Aorta (tissue), 5 donors: ENCODE results near the gene SLC39A1. TPM values are rescaled to one million over a fixed set of nuclear protein-coding genes. Genes with fewer than 3 reads are reported as not detected.
"Not testable (repeated sequence)": the region's sequence is repeated elsewhere in the genome, so short reads cannot be mapped to it uniquely, and the experiment has no call there.

Experiments
- ATAC-seq: fragments of 200-7000 bp; cut with Tn5 transposase; one replicate; pipeline ENCODE4 v1.9.1; 2022; ENCODE audit warnings: moderate library complexity; ENCODE audit not compliant: low FRiP score
- DNase-seq, 2 donors: peaks; one replicate each; pipeline ENCODE4 v3.0.0-alpha.2; 2020
- H3K27ac ChIP-seq, 2 donors: one replicate each; pipeline ENCODE4 v1.5.1; 2013; ENCODE audit warnings: low read length in 2 of 2, mild to moderate bottlenecking in 2 of 2, moderate library complexity in 2 of 2, control low read depth in 1 of 2, inconsistent platforms in 1 of 2, low read depth in 1 of 2
- H3K27me3 ChIP-seq, 2 donors: one replicate each; pipeline ENCODE4 v1.6.1; 2013; ENCODE audit warnings: control low read depth in 1 of 2, low read length in 1 of 2, mild to moderate bottlenecking in 1 of 2, moderate library complexity in 1 of 2; ENCODE audit not compliant: insufficient read depth in 2 of 2, control insufficient read depth in 1 of 2
- H3K36me3 ChIP-seq, 2 donors: one replicate each; pipeline ENCODE4 v1.6.1; 2013; ENCODE audit warnings: control low read depth in 1 of 2, low read length in 1 of 2, mild to moderate bottlenecking in 1 of 2; ENCODE audit not compliant: insufficient read depth in 2 of 2, control insufficient read depth in 1 of 2
- H3K4me1 ChIP-seq, 2 donors: one replicate each; pipeline ENCODE4 v1.6.1; 2013; ENCODE audit warnings: low read length in 2 of 2, control low read depth in 1 of 2, mild to moderate bottlenecking in 1 of 2, moderate library complexity in 1 of 2; ENCODE audit not compliant: insufficient read depth in 2 of 2, control insufficient read depth in 1 of 2
- H3K4me3 ChIP-seq, 2 donors: one replicate each; pipeline ENCODE4 v1.5.1; 2013; ENCODE audit warnings: low read length in 2 of 2, control low read depth in 1 of 2, mild to moderate bottlenecking in 1 of 2
- H3K9me3 ChIP-seq: one replicate; pipeline ENCODE4 v1.6.1; 2013; ENCODE audit warnings: mild to moderate bottlenecking, low read length; ENCODE audit not compliant: control insufficient read depth
- WGBS, 2 donors: extraction: QIAGEN DNeasy Blood & Tissue Kit; methylation state at CpG; one replicate each; pipeline ENCODE4 v1.1.7; 2013; 5-methylcytosine and 5-hydroxymethylcytosine counted together
- intact Hi-C, 2 donors: fragments of 100-400 bp; cut with DNase I; formaldehyde crosslinking; loops; one replicate each; pipeline versions ENCODE4 v1.14.2 to v1.15.0; 2022
- long read RNA-seq, 2 donors: library from polyadenylated mRNA; unstranded; transcript quantifications; one replicate each; pipeline ENCODE4 v2.0.0, GENCODE V29; 2020 to 2021
- polyA plus RNA-seq, 2 donors: library from polyadenylated mRNA; stranded (reverse); fragments of 200-250 nt; gene quantifications; one replicate each; pipeline ENCODE4 v1.2.3, GENCODE V29; 2013
- total RNA-seq, 2 donors: library from RNA; stranded (reverse); fragmentation: NEBNext Ultra II Directional; extraction: Animal tissue kit (Norgen Biotek cat#: 25700); gene quantifications; one replicate each; pipeline ENCODE4 v1.2.1, GENCODE V29; 2021
- donor health status: healthy with polysubstance abuse.
- donor health status: Bipolar disorder and iron deficiency.
- donor health status: DM: no; HTN: no; CAD: no.
- donor health status: DM: no; HTN: no; CAD: no.
- donor health status: DM: yes; HTN: yes; CAD: no.

Gene SLC39A1, protein sequence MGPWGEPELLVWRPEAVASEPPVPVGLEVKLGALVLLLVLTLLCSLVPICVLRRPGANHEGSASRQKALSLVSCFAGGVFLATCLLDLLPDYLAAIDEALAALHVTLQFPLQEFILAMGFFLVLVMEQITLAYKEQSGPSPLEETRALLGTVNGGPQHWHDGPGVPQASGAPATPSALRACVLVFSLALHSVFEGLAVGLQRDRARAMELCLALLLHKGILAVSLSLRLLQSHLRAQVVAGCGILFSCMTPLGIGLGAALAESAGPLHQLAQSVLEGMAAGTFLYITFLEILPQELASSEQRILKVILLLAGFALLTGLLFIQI
- 10 to 100 TPM; 88.9 to 91.1 TPM for total RNA-seq
- polyA plus RNA-seq, result 10 to 100 TPM; 54.5 to 96.7 TPM
- long read RNA-seq, donor 1, transcript SLC39A1-211 (4 exons, 2,322 nt), result minor isoform, 15 of 1,024 reads
- long read RNA-seq, donor 1, transcript SLC39A1-202 (4 exons, 2,084 nt), result major isoform, 838 of 1,024 reads
- long read RNA-seq, donor 1, transcript SLC39A1-204 (3 exons, 2,723 nt), result minor isoform, 95 of 1,024 reads
- long read RNA-seq, donor 1, transcript SLC39A1-203 (4 exons, 2,398 nt), result minor isoform, 19 of 1,024 reads
- long read RNA-seq, donor 1, partial matches to known transcripts, result 33 of 1,024 reads
- long read RNA-seq, donor 1, other reads (novel, unspliced or antisense), result 13 of 1,024 reads
- long read RNA-seq, donor 2, transcript SLC39A1-204 (3 exons, 2,723 nt), result minor isoform, 10 of 90 reads
- long read RNA-seq, donor 2, transcript SLC39A1-202 (4 exons, 2,084 nt), result major isoform, 73 of 90 reads
- long read RNA-seq, donor 2, partial matches to known transcripts, result 0 of 90 reads
- long read RNA-seq, donor 2, other reads (novel, unspliced or antisense), result 6 of 90 reads

DNA sequence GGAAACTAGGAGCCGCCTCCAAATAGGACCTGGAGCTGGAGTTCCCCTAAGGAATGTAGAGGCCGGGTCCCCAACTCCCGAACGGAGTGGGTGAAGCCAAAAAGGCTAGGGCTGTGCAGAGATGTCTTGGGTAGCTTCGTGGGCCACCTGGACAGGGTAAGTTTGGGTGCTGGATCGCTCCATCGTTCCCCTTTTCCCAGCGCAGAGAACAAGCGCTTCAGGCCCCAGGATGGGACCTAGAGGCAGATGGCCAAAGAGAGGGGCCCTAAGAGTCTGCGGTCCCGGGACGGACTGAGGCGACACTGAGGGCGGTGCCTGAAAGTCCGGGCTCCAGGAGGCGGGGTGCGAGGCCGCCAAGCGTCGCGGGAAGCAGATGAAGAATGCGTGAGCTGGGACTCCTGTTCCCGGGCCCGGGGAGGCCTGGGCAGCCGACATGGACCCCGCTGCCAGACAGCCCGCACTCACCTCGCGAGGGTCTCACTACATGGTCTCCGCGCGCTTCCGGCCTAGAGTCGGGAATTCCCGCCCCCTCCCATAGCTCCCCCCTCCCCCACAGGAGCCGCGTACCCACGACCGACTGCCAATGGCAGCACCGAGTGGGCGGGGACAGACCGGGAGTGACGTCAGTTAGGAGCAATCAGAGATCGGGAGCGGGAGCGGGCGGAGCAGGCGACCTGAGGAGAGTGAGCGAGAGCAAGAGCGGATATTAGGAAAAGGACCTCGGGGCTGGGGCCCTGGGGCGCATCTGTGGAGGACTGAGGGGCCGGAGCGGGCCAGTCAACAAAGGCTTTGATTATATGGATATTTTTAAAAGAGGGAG lies at the start of gene SLC39A1:
SLC39A1 (minus strand) TSS at position 508 of the 820 bp plus-strand sequence. CDS start 822 bp downstream, outside the sequence.
- H3K27me3 ChIP-seq, result no peaks in the 10 kb centered on the region
- H3K27ac ChIP-seq, result peak within 1 kb of the TSS; percentile 85 to 95
- 0 to 1% methylated on average over 54 of the region's 54 CpGs for WGBS, 2 donors
- intact Hi-C loops, result no loop called here
- H3K36me3 ChIP-seq, result peaks cover 0 to 3% of the 10 kb centered on the region in 2 donors
- H3K4me3 ChIP-seq, result peak within 1 kb of the TSS; percentile 63 to 73
- peaks cover 0 to 2% of the 10 kb centered on the region in 2 donors for H3K4me1 ChIP-seq
- no peaks in the 10 kb centered on the region for H3K9me3 ChIP-seq
- ATAC-seq (peak; percentile 93), DNase-seq (peak; percentile 99)

DNA sequence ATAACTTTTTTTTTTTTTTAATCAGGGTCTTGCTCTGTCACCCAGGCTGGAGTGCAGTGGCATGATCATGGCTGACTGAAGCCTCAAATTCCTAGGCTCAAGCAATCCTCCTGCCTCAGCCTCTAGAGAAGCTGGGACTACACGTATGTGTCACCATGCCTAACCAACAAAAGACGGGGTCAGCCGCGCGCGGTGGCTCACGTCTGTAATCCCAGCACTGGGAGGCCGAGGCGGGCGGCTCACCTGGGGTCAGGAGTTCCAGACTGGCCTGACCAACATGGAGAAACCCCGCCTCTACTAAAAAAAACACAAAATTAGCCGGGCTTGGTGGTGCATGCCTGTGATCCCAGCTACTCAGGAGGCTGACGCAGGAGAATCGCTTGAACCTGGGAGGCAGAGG lies 49.2 kb upstream of the SLC39A1 start:
- WGBS, 2 donors, result 94 to 95% methylated on average over 14 of the region's 14 CpGs
- ATAC-seq, H3K36me3 ChIP-seq, H3K4me3 ChIP-seq, intact Hi-C loops, H3K27ac ChIP-seq, H3K9me3 ChIP-seq, H3K27me3 ChIP-seq, DNase-seq, H3K4me1 ChIP-seq: not testable (repeated sequence)

DNA sequence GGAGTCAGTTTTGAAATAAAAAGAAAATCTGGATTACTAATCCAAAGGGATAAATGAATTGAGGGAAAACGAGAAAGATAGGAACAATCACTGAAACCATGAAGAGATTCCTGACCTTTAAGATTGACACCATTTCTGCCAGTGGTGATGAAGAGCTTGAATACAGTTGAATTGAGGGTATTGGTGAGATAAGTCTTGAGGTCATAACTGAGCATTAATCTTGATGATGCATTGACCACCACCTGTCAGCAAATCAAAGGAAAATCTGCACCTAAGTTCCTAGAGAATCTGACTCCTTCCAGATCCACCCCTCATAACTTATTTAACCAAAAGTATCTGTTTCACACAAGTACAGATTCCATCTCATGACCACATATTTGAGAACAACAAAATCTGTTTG lies 48.8 kb upstream of the SLC39A1 start:
- Histone ChIP-seq H3K4me1 (no peaks in the 10 kb centered on the region), H3K36me3 (no peaks in the 10 kb centered on the region), H3K4me3 (no peak overlapping the region), H3K9me3 (no peaks in the 10 kb centered on the region), H3K27me3 (no peaks in the 10 kb centered on the region), H3K27ac (no peak overlapping the region)
- WGBS, 2 donors, result 82 to 89% methylated on average over 1 of the region's 1 CpG
- ATAC-seq (no peak), DNase-seq (no peak)
- intact Hi-C loops, result no loop called here

DNA sequence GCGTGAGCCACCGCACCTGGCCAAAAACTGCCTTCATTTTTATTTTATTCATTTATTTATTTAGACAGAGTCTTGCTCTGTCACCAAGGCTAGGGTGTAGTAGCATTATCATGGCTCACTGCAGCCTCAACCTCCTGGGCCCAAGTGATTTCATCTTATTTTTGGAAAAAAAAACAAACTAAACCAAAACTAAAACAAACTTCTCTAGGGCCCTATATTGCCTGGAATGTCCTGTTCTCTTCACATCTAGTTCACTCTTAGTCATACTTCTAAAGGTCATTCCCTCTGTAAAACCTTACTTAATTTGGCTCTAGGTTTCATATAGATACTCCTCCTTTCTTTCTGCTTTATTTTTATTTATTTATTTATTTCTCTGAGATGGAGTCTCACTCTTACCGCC lies 42.8 kb upstream of the SLC39A1 start:
- WGBS, 2 donors, result 82 to 86% methylated on average over 3 of the region's 3 CpGs
- no peaks in the 10 kb centered on the region for H3K27me3 ChIP-seq
- H3K4me3 ChIP-seq, result no peak overlapping the region
- ATAC-seq, result no peak
- intact Hi-C loops, result loop anchor here (10.0 kb wide), 2 partner anchors 149 to 641 kb away; partner anchors contain the start of gene NUP210L (in 2 of the 2)
- H3K27ac ChIP-seq, result no peak overlapping the region
- no peaks in the 10 kb centered on the region for H3K4me1 ChIP-seq
- no peak for DNase-seq
- H3K36me3 ChIP-seq, result no peaks in the 10 kb centered on the region
- H3K9me3 ChIP-seq, result no peaks in the 10 kb centered on the region

DNA sequence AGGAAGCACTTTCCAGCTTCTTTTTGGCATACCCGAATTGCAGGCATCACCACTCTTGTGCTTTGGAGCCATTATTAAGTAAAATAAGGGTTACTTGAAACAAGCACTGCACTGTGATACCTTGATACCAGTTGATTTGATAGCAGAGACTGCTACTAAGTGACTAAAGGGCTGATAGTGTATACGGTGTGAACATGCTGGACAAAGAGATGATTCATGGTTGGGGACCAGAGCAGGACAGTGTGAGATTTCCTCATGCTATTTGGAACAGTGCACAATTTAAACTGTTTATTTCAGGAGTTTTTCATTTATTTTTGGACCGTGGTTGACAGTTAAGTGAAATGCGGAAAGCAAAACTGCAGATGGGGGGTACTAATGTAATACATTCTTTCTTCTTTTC lies 37.1 kb upstream of the SLC39A1 start:
- Histone ChIP-seq H3K27ac (no peak overlapping the region), H3K4me1 (no peaks in the 10 kb centered on the region), H3K4me3 (no peak overlapping the region), H3K27me3 (no peaks in the 10 kb centered on the region), H3K9me3 (no peaks in the 10 kb centered on the region), H3K36me3 (peaks cover 0 to 2% of the 10 kb centered on the region in 2 donors)
- no peak for ATAC-seq
- DNase-seq, result no peak
- WGBS, 2 donors, result 66 to 74% methylated on average over 4 of the region's 4 CpGs
- intact Hi-C loops, result loop anchor here (10.0 kb wide), 2 partner anchors 154 to 636 kb away; partner anchors contain the start of gene NUP210L (in 2 of the 2)

DNA sequence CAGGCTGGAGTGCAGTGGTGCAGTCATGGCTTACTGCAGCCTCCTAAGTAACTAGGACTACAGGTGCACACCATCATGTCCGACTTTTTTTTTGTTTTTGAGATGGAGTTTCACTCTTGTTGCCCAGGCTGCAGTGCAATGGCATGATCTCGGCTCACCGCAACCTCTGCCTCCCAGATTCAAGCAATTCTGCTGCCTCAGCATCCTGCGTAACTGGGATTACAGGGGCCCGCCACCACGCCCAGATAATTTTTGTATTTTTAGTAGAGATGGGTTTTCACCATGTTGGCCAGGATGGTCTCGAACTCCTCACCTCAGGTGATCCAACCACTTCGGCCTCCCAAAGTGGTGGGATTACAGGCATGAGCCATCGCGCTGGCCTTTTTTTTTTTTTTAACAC lies 33.5 kb upstream of the SLC39A1 start:
- intact Hi-C loops, result not testable (repeated sequence)

DNA sequence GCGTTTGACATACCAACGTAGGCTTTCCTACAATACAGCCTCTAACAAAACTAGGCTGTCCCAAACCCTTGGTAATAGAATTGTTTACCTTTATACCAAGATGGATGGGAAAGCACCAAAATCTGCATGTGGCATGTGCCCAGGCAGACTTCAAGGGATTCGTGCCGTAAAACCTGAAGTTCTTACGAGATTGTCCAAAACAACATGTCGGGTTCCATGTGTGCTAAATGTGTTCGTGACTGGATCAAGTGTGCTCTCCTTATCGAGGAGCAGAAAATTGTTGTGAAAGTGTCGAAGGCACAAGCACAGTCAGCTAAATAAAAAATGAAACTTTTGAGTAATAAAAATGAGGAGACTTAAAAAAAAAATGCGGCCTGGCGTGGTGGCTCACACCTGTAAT lies 32.3 kb upstream of the SLC39A1 start:
- DNase-seq, result no peak
- WGBS, 2 donors, result 91 to 94% methylated on average over 11 of the region's 11 CpGs
- intact Hi-C loops, result no loop called here
- Histone ChIP-seq H3K27me3 (no peaks in the 10 kb centered on the region), H3K36me3 (peaks cover 0 to 3% of the 10 kb centered on the region in 2 donors), H3K4me3 (no peak overlapping the region), H3K4me1 (peaks cover 0 to 10% of the 10 kb centered on the region in 2 donors), H3K27ac (no peak overlapping the region), H3K9me3 (no peaks in the 10 kb centered on the region)
- ATAC-seq, result no peak

More for the DNA sequence above, 33.5 kb upstream of the SLC39A1 start:
- H3K4me1 ChIP-seq, DNase-seq, ATAC-seq, H3K27ac ChIP-seq, H3K9me3 ChIP-seq, H3K27me3 ChIP-seq, H3K4me3 ChIP-seq, H3K36me3 ChIP-seq: not testable (repeated sequence)
- WGBS, 2 donors, result 95 to 96% methylated on average over 10 of the region's 10 CpGs

DNA sequence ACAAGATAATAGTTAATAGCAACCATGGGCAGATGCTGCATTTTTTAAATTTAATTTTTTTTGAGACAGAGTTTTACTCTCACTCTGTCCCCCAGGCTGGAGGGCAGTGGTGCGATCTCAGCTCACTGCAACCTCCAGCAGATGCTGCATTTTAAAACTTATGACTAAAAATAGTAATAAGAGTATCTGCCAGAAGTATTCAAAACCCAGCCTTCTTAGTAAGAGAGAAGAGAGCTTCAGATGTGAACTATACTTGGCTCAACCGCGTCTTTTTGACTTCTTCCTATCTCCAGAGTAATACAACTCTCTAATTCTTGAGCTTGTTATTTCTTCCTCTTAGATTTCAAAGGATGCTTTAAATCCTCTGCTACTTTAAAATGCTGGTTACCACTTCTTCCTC lies 31.9 kb upstream of the SLC39A1 start:
- ATAC-seq, result no peak
- intact Hi-C loops, result no loop called here
- H3K27me3 ChIP-seq, result no peaks in the 10 kb centered on the region
- no peaks in the 10 kb centered on the region for H3K9me3 ChIP-seq
- peaks cover 0 to 3% of the 10 kb centered on the region in 2 donors for H3K36me3 ChIP-seq
- H3K4me3 ChIP-seq, result no peak overlapping the region
- DNase-seq, result no peak
- H3K27ac ChIP-seq, result no peak overlapping the region
- 86 to 92% methylated on average over 3 of the region's 3 CpGs for WGBS, 2 donors
- H3K4me1 ChIP-seq, result peaks cover 0 to 10% of the 10 kb centered on the region in 2 donors
